Motor neuron (in vitro differentiated cells): ENCODE measurements around the gene SUMF1. TPM values are rescaled to one million over a fixed set of nuclear protein-coding genes. Genes with fewer than 3 reads are reported as not detected.
"Not testable (repeated sequence)": the region's sequence is repeated elsewhere in the genome, so short reads cannot be mapped to it uniquely, and the experiment has no call there.

Experiments used
- ATAC-seq, 8 experiments: fragments of 200-7000 bp; cut with Tn5 transposase; replicated peaks in 6 of 8; 2 replicates each; pipeline ENCODE4 v1.8.0; 2021; ENCODE audit warnings: mild to moderate bottlenecking in 8 of 8, moderate library complexity in 8 of 8
- H3K27ac ChIP-seq, 2 donors: fragments of 250-450 bp; sonication (Bioruptor Pico); 2 replicates each; pipeline ENCODE4 v1.9.0; 2021; ENCODE audit warnings: antibody characterized with exemption in 2 of 2, mild to moderate bottlenecking in 2 of 2, moderate library complexity in 1 of 2
- H3K4me1 ChIP-seq, 2 donors: fragments of 250-450 bp; sonication (Bioruptor Pico); replicated peaks in 1 of 2; 2 replicates each; pipeline ENCODE4 v1.6.1; 2021; ENCODE audit warnings: antibody characterized with exemption in 2 of 2, mild to moderate bottlenecking in 2 of 2, moderate library complexity in 1 of 2
- H3K4me3 ChIP-seq, 5 donors: fragments of 250-450 bp; sonication (Bioruptor Pico); 2 replicates each; pipeline ENCODE4 v1.9.0; 2021; ENCODE audit warnings: antibody characterized with exemption in 5 of 5, mild to moderate bottlenecking in 5 of 5, moderate library complexity in 4 of 5
- WGBS, 10 experiments: fragments of 450-650 bp; shearing (Covaris generic); methylation state at CpG; one replicate each; pipeline ENCODE4 v1.0.0; 2022; 5-methylcytosine and 5-hydroxymethylcytosine counted together
- in situ Hi-C, 9 experiments: fragments of 400-800 bp; cut with MboI; loops; one replicate each; pipeline ENCODE4 v1.15.0; 2021; ENCODE audit warnings: low sequenced_read_pairs in 9 of 9, low pct_unique_long_range_greater_than_20kb in 2 of 9; ENCODE audit not compliant: unreplicated experiment in 9 of 9
- total RNA-seq, 8 experiments: library from RNA; unstranded; fragments of 300-600 nt; gene quantifications; 2 replicates each; pipeline versions ENCODE4 v1.2.3 to v1.2.4, GENCODE V29; 2022

SUMF1 gene
- total RNA-seq, 8 experiments from 2014 or later, result 3.1 to 52.6 (median 12.1) TPM

- WGBS, 10 experiments, result 0 to 100% (median 83%) methylated on average over 1 of the region's 1 CpG; no CpG with 5 or more reads in 5 of the 10 experiments
- H3K4me3 ChIP-seq, result no peak overlapping the region
- in situ Hi-C loops, result loop anchor here in 1 of 9 experiments (25.0 kb wide), 1 partner anchor 294 kb away; no protein-coding TSS in a partner anchor
- no peak overlapping the region for H3K27ac ChIP-seq
- peak; percentile 72 to 100 (median 90) for ATAC-seq
- H3K4me1 ChIP-seq, result peaks cover 0 to 6% of the 10 kb centered on the region in 2 donors
Measured at GRCh38 chr3:4343258-4343657, 123.8 kb downstream of the SUMF1 start.

- Histone ChIP-seq H3K27ac (no peak overlapping the region), H3K4me3 (no peak overlapping the region), H3K4me1 (peaks cover 3 to 8% of the 10 kb centered on the region in 2 donors)
- in situ Hi-C loops, result loop anchor here in 1 of 9 experiments (25.0 kb wide), 1 partner anchor 296 kb away; no protein-coding TSS in a partner anchor
- ATAC-seq, result no peak
Measured at GRCh38 chr3:4341336-4341675, 125.8 kb downstream of the SUMF1 start.

- H3K4me1 ChIP-seq, result peaks cover 3 to 12% of the 10 kb centered on the region in 2 donors
- WGBS, 10 experiments, result 57 to 96% (median 70%) methylated on average over 3 to 6 of the region's 6 CpGs
- no peak overlapping the region for H3K4me3 ChIP-seq
- H3K27ac ChIP-seq, result no peak overlapping the region
- peak in 6 of 8 experiments; percentile 8 to 68 (median 56) for ATAC-seq
- in situ Hi-C loops, result loop anchor here in 1 of 9 experiments (25.0 kb wide), 1 partner anchor 297 kb away; no protein-coding TSS in a partner anchor
Measured at GRCh38 chr3:4340411-4341335, 126.4 kb downstream of the SUMF1 start.

- no peak overlapping the region for H3K27ac ChIP-seq
- no peak overlapping the region for H3K4me3 ChIP-seq
- no peak for ATAC-seq
- H3K4me1 ChIP-seq, result peaks cover 3 to 12% of the 10 kb centered on the region in 2 donors
- in situ Hi-C loops, result loop anchor here in 1 of 9 experiments (25.0 kb wide), 1 partner anchor 297 kb away; no protein-coding TSS in a partner anchor
- WGBS, 10 experiments, result 100% methylated on average over 1 to 3 of the region's 4 CpGs; no CpG with 5 or more reads in 5 of the 10 experiments
Measured at GRCh38 chr3:4340077-4340410, 127.0 kb downstream of the SUMF1 start.

- WGBS, 10 experiments, result 60 to 100% (median 93%) methylated on average over 1 to 3 of the region's 5 CpGs
- Histone ChIP-seq H3K27ac (no peak overlapping the region), H3K4me3 (no peak overlapping the region), H3K4me1 (peaks cover 3 to 12% of the 10 kb centered on the region in 2 donors)
- ATAC-seq, result no peak
- in situ Hi-C loops, result loop anchor here in 1 of 9 experiments (25.0 kb wide), 1 partner anchor 299 kb away; no protein-coding TSS in a partner anchor
Measured at GRCh38 chr3:4338751-4339150, 128.3 kb downstream of the SUMF1 start.

GRCh38 chr3:4336850-4337546, 130.1 kb downstream of the SUMF1 start:
- no peak for ATAC-seq

GRCh38 chr3:4335840-4336562, 131.1 kb downstream of the SUMF1 start:
- peak in 3 of 8 experiments; percentile 50 to 68 (median 68) for ATAC-seq
- 10 to 60% (median 32%) methylated on average over 1 to 5 of the region's 5 CpGs for WGBS, 10 experiments
- in situ Hi-C loops, result loop anchor here in 1 of 9 experiments (25.0 kb wide), 1 partner anchor 301 kb away; no protein-coding TSS in a partner anchor
- Histone ChIP-seq H3K27ac (peak overlapping the region in 1 of 2 donors; percentile 51), H3K4me3 (no peak overlapping the region), H3K4me1 (peaks cover 3 to 9% of the 10 kb centered on the region in 2 donors)

More at GRCh38 chr3:4336850-4337546, 130.1 kb downstream of the SUMF1 start:
- Histone ChIP-seq H3K4me1 (peaks cover 3 to 12% of the 10 kb centered on the region in 2 donors), H3K4me3 (no peak overlapping the region), H3K27ac (no peak overlapping the region)
- WGBS, 10 experiments, result 13 to 89% (median 64%) methylated on average over 1 to 3 of the region's 3 CpGs; no CpG with 5 or more reads in 1 of the 10 experiments
- in situ Hi-C loops, result loop anchor here in 1 of 9 experiments (25.0 kb wide), 1 partner anchor 300 kb away; no protein-coding TSS in a partner anchor

GRCh38 chr3:4334548-4334947, 132.5 kb downstream of the SUMF1 start:
- peaks cover 3 to 5% of the 10 kb centered on the region in 2 donors for H3K4me1 ChIP-seq
- no peak overlapping the region for H3K27ac ChIP-seq
- WGBS, 10 experiments, result 0 to 100% (median 64%) methylated on average over 1 of the region's 1 CpG; no CpG with 5 or more reads in 2 of the 10 experiments
- H3K4me3 ChIP-seq, result no peak overlapping the region
- no peak for ATAC-seq
- in situ Hi-C loops, result loop anchor here in 1 of 9 experiments (25.0 kb wide), 1 partner anchor 303 kb away; no protein-coding TSS in a partner anchor

- peaks cover 3 to 5% of the 10 kb centered on the region in 2 donors for H3K4me1 ChIP-seq
- no peak for ATAC-seq
- H3K4me3 ChIP-seq, result no peak overlapping the region
- 0 to 100% (median 100%) methylated on average over 1 to 3 of the region's 3 CpGs; no CpG with 5 or more reads in 3 of the 10 experiments for WGBS, 10 experiments
- in situ Hi-C loops, result loop anchor here in 1 of 9 experiments (25.0 kb wide), 1 partner anchor 304 kb away; no protein-coding TSS in a partner anchor
- no peak overlapping the region for H3K27ac ChIP-seq
Measured at GRCh38 chr3:4332991-4333390, 134.1 kb downstream of the SUMF1 start.

- no peak for ATAC-seq
- Histone ChIP-seq H3K4me3 (no peak overlapping the region), H3K27ac (no peak overlapping the region), H3K4me1 (peaks cover 3 to 5% of the 10 kb centered on the region in 2 donors)
- in situ Hi-C loops, result loop anchor here in 1 of 9 experiments (25.0 kb wide), 1 partner anchor 305 kb away; no protein-coding TSS in a partner anchor
- WGBS, 10 experiments, result 56 to 100% (median 95%) methylated on average over 1 to 3 of the region's 3 CpGs; no CpG with 5 or more reads in 5 of the 10 experiments
Measured at GRCh38 chr3:4332574-4332973, 134.5 kb downstream of the SUMF1 start.

GRCh38 chr3:4332111-4332510, 135.0 kb downstream of the SUMF1 start:
- in situ Hi-C loops, result loop anchor here in 1 of 9 experiments (25.0 kb wide), 1 partner anchor 305 kb away; no protein-coding TSS in a partner anchor
- no peak for ATAC-seq
- H3K4me3 ChIP-seq, result no peak overlapping the region

GRCh38 chr3:4329806-4330205, 137.3 kb downstream of the SUMF1 start:
- in situ Hi-C loops, result loop anchor here in 1 of 9 experiments (25.0 kb wide), 1 partner anchor 307 kb away; no protein-coding TSS in a partner anchor
- H3K4me1 ChIP-seq, H3K4me3 ChIP-seq, ATAC-seq, H3K27ac ChIP-seq: not testable (repeated sequence)

More at GRCh38 chr3:4332111-4332510, 135.0 kb downstream of the SUMF1 start:
- H3K27ac ChIP-seq, result no peak overlapping the region
- 56 to 100% (median 100%) methylated on average over 1 of the region's 1 CpG; no CpG with 5 or more reads in 2 of the 10 experiments for WGBS, 10 experiments
- peaks cover under 1 to 5% of the 10 kb centered on the region in 2 donors for H3K4me1 ChIP-seq
